PC-9 (cell line): ENCODE data around the gene NECAB3.

Experiments used
- EZH2 ChIP-seq: fragments of 200-600 bp; sonication (generic); IDR thresholded peaks from 2 replicates; pipeline ENCODE4 v1.8.0; 2017; ENCODE audit warnings: antibody characterized with exemption, low read depth
- TF ChIP-seq, protein P1 (sequence below): fragments of 200-600 bp; sonication (generic); conservative IDR thresholded peaks from 2 replicates; pipeline ENCODE4 v1.6.1; 2017; ENCODE audit warnings: mixed run types, antibody characterized with exemption, mild to moderate bottlenecking, moderate library complexity

DNA sequence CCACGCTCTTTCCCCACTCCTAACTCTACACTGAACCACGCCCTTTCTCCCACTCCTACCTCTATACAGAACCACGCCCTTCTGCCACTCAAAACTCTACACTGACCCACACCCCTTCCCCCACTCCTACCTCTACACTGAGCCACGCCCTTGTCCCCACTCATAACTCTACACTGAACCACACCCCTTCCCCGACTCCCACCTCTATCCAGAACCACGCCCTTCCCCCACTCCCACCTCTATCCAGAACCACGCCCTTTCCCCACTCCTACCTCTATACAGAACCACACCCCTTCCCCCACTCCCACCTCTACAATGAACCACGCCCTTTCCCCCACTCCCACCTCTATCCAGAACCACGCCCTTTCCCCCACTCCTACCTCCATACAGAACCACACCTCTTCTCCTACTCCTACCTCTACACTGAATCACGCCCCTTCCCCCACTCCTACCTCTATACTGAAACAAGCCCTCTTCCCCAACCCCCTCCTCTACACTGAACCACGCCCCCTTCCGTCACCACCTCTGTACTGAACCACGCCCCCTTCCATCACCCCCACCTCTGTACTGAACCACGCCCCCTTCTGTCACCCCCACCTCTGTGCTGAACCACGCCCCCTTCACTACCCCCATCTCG, 35.8 kb upstream of the NECAB3 start:
- TF ChIP-seq EZH2 = no peak
- TF ChIP-seq, protein P1, sequence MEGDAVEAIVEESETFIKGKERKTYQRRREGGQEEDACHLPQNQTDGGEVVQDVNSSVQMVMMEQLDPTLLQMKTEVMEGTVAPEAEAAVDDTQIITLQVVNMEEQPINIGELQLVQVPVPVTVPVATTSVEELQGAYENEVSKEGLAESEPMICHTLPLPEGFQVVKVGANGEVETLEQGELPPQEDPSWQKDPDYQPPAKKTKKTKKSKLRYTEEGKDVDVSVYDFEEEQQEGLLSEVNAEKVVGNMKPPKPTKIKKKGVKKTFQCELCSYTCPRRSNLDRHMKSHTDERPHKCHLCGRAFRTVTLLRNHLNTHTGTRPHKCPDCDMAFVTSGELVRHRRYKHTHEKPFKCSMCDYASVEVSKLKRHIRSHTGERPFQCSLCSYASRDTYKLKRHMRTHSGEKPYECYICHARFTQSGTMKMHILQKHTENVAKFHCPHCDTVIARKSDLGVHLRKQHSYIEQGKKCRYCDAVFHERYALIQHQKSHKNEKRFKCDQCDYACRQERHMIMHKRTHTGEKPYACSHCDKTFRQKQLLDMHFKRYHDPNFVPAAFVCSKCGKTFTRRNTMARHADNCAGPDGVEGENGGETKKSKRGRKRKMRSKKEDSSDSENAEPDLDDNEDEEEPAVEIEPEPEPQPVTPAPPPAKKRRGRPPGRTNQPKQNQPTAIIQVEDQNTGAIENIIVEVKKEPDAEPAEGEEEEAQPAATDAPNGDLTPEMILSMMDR = no peak
